GM12874 (cell line): ENCODE data around the gene EEIG2.

Source experiments
- TF ChIP-seq, protein P1 (sequence below): IDR thresholded peaks from 2 replicates; pipeline ENCODE4 v1.5.1; 2011; ENCODE audit warnings: low read depth, mild to moderate bottlenecking, control low read depth, low read length, moderate library complexity; ENCODE audit not compliant: insufficient read depth

EEIG2 gene

GRCh38 chr1:108559215-108560186 lies at the start of gene EEIG2:
EEIG2 (plus strand) TSS chr1:108560100; CDS start chr1:108560429, 329 bp downstream.
- TF ChIP-seq, protein P1, sequence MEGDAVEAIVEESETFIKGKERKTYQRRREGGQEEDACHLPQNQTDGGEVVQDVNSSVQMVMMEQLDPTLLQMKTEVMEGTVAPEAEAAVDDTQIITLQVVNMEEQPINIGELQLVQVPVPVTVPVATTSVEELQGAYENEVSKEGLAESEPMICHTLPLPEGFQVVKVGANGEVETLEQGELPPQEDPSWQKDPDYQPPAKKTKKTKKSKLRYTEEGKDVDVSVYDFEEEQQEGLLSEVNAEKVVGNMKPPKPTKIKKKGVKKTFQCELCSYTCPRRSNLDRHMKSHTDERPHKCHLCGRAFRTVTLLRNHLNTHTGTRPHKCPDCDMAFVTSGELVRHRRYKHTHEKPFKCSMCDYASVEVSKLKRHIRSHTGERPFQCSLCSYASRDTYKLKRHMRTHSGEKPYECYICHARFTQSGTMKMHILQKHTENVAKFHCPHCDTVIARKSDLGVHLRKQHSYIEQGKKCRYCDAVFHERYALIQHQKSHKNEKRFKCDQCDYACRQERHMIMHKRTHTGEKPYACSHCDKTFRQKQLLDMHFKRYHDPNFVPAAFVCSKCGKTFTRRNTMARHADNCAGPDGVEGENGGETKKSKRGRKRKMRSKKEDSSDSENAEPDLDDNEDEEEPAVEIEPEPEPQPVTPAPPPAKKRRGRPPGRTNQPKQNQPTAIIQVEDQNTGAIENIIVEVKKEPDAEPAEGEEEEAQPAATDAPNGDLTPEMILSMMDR = peak; percentile 80

- TF ChIP-seq, protein P1 = no peak
Measured at GRCh38 chr1:108511764-108512163, 48.1 kb upstream of the EEIG2 start.

- TF ChIP-seq, protein P1 = peak; percentile 50; the same call in 1 of the 2 replicates
Measured at GRCh38 chr1:108512239-108513043, 47.5 kb upstream of the EEIG2 start.

DNA sequence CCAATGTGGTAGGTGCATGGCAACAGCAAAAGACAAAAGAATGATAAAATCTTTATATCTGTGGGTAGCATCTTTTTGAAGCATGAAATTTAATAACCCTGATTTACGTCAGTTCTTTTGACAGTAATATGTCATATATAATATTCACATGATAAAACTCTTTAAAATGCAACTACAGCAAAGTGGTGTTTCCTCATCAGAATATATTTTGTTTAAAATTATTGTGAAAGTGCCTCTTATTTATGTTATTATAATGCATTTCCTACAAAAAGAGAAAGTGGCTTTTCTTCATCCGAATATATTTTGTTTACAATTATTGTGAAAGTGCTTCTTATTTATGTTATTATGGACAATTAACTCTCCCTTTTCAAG lies 46.9 kb upstream of the EEIG2 start:
- TF ChIP-seq, protein P1 = no peak

DNA sequence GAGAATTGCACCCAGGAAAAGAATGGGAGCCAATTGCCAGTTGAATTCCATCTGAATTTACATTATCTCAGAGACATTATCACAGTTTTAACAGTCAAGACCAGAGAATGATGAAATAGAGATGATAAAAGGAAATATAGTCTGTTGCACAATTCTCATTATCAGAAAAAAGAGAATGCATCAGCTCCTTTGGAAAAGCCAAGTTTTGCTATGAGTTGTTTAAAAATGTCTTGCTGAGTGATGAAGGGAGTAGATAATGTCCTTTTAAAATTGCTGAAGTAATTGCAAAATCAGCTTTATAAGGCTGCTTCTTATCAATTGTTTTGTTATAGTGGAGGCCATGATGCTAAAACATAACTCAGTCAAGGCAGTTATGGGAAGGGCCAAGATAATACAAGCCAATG lies 37.9 kb upstream of the EEIG2 start:
- TF ChIP-seq, protein P1 = no peak

- TF ChIP-seq, protein P1 = no peak
Measured at GRCh38 chr1:108523829-108524228, 36.1 kb upstream of the EEIG2 start.

GRCh38 chr1:108524676-108525075 lies 35.2 kb upstream of the EEIG2 start:
- TF ChIP-seq, protein P1 = no peak
